ENCODE data around the gene GNAO1.

DNA sequence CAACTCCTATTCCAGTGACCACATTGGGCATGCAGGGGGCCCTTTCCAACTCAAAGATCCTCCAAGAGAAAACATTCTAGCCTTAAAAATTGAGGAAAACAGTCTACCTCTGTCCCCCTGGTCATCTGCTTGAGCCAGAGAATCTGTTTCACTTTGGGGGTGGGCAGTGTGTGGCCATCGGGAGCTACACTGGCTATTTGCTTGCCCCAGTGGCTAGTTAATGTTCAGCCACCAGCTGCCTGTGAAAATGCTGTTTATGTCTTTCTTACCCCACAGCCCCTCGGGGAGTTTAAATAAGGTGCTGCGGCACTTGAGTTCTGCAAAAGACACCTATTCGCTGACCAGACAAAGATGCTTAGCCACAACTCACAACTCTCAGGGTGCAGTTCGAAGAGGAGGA, 43.4 kb downstream of the GNAO1 start:
- no peak for TF ChIP-seq EZH2 (IDR thresholded peaks at IDR 0.05; ENCODE audit: borderline replicate concordance, low read length)
- no peak for TF ChIP-seq CTCF (conservative IDR thresholded peaks at IDR 0.05 in 1 of 2, IDR thresholded peaks at IDR 0.05 in 1 of 2; ENCODE audit: extremely low read depth in 1 of 2, insufficient read depth in 1 of 2, low read depth in 1 of 2, low read length in 2 of 2)
